CD4-positive, alpha-beta T cell treated with Interleukin-15 for 1 hour (primary cell): ENCODE data around the gene TPST2.

Source experiments
- DNase-seq: peaks from one replicate; pipeline ENCODE4 v3.0.0-alpha.2; 2020

TPST2 gene

DNA sequence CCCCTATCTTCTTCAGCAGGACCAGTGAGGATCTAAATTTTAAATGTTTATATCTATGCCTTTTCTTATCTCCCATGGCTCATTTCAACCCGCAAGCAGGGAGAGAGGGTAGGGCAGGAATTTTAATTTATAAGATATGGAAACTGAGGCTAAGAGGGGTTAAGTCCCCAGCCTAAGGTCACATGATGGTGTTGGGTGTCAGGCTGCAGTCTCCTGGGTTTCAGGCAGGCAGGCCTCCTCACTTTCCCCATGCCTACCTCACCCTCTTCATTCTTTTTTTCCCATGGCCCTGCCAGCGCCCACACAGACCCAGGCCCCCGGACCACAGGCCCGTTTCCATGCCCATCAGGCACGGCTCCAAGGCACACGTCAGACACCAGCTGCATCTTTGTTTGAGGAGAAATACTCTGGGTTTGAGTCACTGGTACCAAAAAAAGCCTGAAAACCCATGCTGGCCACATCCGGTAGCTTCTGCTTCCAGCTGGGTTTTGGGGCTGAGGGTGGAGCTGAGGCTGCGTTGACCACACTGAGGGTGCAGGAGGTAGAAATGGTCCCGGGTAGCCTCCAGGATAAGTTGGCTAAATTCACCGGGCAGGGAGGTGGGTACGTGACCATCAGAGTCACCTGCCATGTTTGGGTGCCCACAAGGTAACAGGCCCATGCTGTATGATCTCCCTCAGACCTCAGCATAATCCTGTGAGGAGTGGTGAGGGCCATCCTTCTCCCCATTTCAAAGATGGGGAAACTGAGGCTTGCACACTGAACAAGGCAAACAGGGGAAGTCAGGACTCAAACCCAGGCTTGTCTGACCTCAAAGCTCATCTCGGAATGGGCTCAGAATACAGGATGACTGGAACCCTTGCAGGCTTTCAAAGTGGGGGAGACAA, 20.4 kb upstream of the TPST2 start:
- DNase-seq = peak; percentile 25

DNA sequence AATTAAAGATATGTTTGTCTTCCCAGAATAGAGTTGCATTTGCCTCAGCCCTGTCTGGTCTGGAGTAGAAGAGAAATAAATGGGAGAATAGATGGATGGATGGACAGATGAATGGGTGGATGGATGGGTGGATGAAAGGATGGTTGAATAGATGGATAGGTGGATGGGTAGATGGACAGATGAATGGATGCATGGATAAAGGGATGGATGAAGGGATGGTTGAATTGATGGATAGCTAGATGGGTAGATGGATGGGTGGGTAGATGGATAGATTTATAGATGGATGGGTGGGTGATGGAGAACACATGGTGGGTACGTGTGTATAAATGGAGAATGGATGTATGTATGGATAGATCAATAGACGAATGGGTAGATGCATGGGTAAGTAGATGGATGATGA, 19.4 kb upstream of the TPST2 start:
- DNase-seq = no peak

DNA sequence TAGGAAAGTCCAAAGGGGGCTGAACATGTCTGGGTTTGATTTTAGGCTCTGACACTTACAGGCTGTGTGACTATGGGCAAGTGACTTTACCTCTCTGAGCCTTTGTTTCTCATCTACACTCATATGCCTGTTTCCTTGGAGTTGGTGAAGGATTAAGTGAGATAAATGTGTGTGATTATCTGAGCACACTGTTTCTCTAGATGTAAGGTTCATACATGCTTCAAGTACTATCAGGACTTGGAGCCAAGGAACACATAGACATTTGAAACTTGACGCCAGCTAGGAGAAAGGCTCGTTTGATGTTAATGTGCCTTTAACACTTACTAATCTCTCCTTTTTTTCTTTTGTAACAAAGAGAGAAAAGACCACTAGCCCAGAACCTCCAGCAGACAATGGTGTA, 18.2 kb upstream of the TPST2 start:
- DNase-seq = no peak

GRCh38 chr22:26606611-26607010, 16.7 kb upstream of the TPST2 start:
- no peak for DNase-seq

DNA sequence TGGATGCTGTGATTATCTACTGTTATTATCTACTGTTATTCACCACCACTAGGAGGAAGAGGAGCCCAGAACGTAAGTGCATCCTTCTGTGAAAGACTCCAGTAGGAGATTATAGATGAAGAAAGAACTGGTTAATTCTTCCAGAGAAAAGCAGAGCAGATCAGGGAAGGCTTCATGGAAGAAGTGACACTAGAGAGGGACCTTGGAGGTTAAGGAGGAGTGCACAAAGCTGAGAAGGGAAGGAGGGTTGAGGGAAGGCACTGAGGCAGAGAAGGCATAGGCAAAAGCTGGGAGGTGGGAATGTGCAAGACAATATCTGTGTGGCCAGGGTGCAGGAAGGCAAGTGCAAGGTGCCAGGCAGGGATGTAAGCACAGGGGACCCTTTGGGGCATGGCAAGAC, 14.4 kb upstream of the TPST2 start:
- no peak for DNase-seq

- no peak for DNase-seq
These were observed 12.2 kb upstream of the TPST2 start for GRCh38 chr22:26602127-26602526.

- no peak for DNase-seq
These were observed 11.8 kb upstream of the TPST2 start for GRCh38 chr22:26601726-26602125.

GRCh38 chr22:26599505-26599904, 9.6 kb upstream of the TPST2 start:
- DNase-seq = no peak

DNA sequence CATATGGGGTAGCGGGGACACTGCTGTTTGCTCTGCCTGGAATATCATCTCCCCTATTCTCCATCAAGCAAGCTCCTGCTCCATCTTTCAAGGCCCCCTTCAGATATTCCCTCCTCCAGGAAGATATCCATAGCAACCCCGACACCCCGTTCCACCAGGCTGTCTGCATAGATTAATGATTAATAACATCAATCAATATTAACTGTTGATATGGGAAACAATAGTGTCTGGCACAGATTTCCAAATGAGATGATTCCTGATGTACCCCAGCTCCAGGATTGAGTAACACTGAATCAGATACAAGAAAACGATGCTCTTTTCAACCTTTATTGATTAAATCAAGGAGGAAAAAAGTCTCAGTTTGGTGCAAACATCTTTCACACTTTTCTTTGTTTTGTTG, 7.5 kb upstream of the TPST2 start:
- no peak for DNase-seq

GRCh38 chr22:26597026-26597425, 7.1 kb upstream of the TPST2 start:
- peak; percentile 52 for DNase-seq

GRCh38 chr22:26593763-26594162, 3.8 kb upstream of the TPST2 start:
- DNase-seq = no peak

- peak; percentile 56 for DNase-seq
These were observed 2.5 kb upstream of the TPST2 start for GRCh38 chr22:26592421-26592891.

- DNase-seq = no peak
These were observed 526 bp downstream of the TPST2 start for GRCh38 chr22:26589367-26589844.

- no peak for DNase-seq
These were observed 1.1 kb downstream of the TPST2 start for GRCh38 chr22:26588729-26589366.

DNA sequence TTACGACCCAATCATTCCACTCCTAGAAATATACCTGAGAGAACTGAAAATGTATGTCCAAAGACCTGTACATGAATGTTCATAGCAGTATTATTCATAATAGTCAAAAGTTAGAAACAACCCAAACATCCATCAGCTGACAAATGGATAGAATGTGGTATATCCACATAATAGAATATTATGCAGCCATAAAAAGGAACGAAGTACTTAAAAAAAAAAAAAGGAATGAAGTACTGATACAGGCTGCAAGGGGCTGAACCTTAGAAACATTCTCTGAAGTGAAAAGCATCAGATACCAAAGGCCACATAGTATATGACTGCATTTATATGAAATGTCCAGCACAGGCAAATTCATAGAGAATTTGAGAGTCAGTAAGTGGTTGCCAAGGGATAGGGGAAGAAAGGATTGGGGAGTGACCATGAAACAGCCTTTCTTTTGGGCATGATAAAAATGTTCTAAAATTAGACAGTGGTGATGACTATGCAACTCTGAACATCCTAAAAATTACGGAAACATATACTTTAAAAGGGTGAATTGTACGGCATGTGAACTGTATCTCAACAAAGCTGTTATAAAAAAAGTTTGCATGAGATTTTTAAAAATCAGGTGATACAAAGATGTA, 1.8 kb downstream of the TPST2 start:
- DNase-seq = no peak

- DNase-seq = no peak
These were observed 3.2 kb downstream of the TPST2 start for GRCh38 chr22:26586556-26587325.

GRCh38 chr22:26585104-26585790, 4.7 kb downstream of the TPST2 start:
- no peak for DNase-seq

DNA sequence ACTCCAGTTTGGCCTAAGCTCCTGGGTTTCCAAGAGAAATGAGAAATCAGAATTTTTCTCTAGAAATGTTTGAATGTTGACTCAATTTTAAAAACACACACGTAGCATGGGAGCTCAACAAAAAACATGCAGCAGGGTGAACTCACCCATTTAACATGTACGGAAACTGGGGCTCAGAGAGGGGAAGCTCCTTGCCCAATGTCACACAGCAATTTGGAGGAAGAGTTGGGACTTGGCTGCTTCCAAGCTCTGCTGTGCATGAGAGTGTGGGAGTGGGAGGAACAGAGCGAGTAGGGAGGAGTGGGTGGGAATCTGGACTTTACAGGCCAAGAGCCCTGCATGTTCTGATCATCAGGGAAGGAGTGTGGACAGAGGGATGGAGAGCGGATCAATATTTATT, 5.9 kb downstream of the TPST2 start:
- DNase-seq = no peak

- no peak for DNase-seq
These were observed 8.2 kb downstream of the TPST2 start for GRCh38 chr22:26581633-26582168.

DNA sequence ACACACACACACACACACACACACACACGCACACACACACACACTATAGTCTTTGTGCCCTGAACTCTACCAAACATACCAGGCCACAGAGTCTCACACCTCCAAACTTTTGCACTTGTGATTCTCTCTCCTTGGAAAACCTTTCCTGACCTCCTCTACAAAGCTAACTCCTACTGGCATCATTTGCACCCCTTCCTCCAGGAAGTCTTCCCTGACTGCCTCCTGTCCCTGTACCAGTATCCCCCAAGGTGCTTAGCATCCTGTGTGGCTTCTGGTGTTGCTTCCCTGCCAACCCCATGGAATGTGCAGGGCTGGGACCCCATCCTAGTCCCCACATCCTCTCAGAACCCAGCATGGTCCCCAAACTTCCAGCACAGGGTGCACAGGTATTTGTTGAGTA, 8.9 kb downstream of the TPST2 start:
- no peak for DNase-seq

DNA sequence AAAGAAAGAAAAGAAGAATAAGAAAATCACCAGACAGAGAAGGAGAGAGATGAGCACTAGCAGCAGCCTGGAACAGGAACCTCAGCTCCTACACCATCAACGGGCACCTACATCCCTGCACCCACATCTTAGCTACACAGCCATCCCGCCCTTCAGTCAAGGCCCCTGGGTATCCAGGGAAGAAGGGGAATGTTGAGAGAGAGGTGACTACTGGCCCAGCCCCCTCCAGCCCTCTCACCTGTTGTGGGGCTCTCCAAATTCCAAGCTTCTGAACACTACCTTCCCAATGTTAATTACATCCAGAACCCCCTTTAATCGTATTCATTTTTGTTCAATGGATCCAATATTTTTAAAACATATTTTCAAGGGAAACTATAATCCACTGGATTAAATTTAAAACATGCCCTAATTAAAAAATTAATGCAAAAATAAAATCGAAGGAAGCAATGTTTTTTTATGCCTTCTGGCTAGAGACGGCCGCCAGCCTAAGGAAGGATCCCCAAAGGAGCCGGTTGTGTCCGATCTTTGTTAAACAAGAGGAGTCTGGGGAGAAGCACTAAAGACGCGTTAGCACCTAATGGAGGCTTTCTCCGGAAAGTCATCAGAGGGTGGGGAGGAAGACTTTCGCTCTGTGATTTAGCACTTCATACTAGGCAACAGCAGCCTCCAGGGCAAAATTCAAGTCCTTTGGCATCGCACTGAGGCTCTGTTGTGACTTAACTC, 9.5 kb downstream of the TPST2 start:
- no peak for DNase-seq
